HG03095 (cell line): ENCODE results near the gene KEAP1.

Experiments
- ATAC-seq: cut with Tn5 transposase; IDR thresholded peaks from one replicate; pipeline ENCODE4 v1.9.1; 2021; ENCODE audit warnings: moderate library complexity; ENCODE audit not compliant: unreplicated experiment

KEAP1 gene

DNA sequence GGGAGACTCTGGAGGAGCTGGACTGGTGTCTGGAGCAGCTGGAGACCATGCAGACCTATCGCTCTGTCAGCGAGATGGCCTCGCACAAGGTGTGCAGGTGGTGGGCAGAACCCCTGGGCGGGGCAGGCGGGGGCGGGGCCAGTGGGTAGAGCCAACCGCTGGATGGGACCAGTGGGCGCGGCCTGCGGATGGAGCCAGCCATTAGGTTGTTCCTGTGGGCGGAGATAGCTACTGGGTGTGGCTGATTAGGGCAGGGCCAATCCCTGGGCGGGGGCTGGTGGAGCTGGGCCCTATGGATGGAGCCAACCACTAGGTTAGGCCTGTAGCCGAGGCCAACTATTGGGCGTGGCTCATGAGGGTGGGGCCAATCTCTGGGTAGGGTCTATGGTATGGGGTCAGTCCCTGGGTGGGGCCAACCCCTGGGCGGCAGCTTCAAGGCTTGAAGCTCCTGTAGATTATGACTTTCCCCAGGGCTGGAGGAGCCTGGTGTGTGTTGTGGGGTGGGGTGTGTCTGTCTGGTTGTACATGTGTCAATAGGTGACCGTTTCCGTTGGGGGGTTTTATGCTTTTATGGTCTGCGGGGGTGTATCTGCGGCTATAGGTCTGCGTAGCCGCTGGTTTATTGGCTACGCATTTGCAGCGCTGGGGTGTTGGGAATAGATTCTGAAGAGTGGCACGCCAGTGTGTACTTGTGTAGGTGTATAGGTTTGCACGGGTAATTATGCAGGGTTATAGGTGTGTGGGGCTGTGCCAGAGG is 52.1 kb downstream of the KEAP1 start:
- ATAC-seq = no peak

DNA sequence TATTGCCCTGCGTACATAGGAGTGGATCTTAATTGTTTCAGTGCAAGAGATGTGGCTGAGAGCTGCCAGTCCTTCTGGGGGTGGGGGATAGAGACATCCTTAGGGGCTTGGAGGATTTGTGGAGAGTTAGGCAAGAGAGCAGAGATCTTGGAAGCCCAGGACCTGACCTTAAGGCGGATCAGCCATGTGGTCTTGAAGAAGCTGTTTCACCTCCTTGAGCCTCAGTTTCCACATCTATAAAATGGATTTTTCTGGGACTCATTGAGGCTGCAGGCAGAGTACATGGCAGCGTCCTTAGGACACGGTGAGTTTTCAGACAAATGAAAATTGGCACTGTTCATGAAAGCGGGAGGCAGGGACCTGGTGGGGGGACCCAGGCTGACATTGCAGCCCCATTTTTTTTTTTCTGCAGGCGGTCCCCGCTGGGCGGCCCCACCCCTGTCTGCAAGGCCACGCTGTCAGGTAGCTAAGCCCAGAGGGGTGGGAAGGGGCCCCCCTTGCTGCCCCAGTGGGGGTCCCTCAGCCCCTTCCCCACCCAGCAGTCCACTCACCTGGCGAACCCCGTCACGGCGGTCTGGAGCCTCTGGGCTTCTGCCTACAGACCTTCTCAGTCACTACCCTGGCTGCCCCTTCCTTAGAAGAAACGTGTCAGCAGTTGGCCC is 52.8 kb downstream of the KEAP1 start:
- no peak for ATAC-seq

DNA sequence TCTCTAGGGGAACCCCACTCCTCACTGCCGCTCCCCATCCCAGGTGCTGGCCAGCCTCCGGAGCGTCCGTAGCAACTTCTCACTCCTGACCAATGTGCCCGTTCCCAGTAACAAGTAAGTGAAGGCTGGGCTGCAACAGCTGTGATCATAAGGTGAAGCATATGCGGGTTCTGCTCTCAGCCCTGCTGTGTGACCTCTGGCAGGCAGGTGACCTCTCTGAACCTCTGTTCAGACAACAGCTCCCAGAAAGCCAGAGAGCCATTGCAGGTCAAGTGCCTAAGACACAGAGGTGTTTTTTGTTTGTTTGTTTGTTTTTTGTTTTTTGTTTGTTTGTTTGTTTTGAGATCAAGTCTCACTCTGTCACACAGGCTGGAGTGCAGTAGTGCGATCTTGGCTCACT is 54.1 kb downstream of the KEAP1 start:
- ATAC-seq = no peak

DNA sequence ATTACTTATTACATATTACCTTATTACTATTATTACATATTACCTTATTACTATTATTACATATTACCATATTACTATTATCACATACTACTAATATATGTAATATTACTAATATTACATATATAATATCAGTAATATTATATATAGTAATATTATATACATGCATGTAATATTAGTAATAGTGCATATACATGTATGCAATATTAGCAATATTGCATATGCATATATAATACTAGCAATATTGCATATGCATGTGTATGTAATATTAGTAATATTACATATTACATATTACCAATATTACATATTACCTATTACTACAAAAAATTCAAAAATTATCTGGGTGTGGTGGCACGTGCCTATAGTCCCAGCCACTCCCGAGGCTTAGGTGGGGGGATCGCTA is 60.5 kb downstream of the KEAP1 start:
- no peak for ATAC-seq

DNA sequence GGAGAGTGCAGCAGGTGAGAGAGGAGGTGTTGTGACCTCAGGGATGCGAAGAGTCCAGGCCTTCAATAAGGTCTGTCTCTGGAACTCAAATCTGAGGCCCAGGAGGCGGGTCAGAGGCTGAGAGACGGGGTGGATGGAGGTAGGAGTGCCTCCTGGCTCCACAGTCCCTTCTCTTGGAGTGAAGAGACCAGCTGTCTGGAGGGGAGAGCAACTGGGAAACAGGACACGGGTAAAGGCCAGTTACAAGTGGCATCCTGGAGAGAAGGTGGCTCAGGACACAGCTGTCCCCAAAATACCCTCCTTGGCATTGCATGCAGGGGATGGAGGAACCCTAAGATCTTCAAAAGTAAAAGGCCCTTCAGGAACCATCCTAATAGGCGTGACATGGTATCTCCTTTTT is 63.6 kb downstream of the KEAP1 start:
- no peak for ATAC-seq
